Activated CD4-positive, CD25-positive, alpha-beta regulatory T cell treated with anti-CD3 and anti-CD28 coated beads, Interleukin-2, amount 50 U/mL, for 72 hours (primary cell): ENCODE data around the gene PAM.
"Not testable (repeated sequence)": the region's sequence is repeated elsewhere in the genome, so short reads cannot be mapped to it uniquely, and the experiment has no call there.

Experiments used
- DNase-seq: peaks from one replicate; pipeline ENCODE4 v3.0.0; 2021

The PAM gene

DNA sequence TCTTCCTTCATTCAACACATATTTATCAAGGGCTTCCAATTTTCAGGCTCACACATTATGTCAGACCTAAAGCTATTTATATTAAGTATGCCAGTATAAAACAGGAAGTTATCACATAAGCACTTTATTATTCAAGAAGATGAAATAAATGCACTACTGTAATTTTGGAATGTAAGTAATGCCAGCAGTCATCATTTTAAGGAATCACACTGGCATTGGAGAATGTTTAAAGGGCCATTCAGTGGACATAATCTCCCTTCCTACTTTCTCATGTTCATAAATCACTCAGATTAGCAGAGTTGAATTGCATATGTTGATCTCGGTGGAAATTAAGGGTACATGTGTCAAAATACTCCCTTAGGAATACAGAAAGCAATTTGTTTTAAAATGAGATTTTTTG is 200.4 kb downstream of the PAM start:
- no peak for DNase-seq

DNA sequence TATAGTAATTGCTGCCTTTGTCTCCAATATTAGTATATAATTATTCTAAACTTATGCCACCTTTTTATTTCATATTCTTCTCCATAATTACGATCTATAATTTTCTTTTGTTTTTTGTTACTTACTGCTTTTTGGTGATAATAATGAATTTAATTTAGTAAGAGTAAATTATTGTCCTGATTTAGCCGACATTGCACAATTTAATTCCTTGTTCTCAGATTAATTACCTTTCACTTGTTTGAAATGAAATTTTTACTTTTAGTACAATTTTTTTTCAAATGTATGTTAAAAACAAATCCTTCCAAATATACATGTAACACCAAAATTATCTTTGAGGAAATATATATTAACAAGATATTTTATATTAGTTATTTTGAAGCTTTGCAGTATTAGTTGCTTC is 201.5 kb downstream of the PAM start:
- DNase-seq = no peak

DNA sequence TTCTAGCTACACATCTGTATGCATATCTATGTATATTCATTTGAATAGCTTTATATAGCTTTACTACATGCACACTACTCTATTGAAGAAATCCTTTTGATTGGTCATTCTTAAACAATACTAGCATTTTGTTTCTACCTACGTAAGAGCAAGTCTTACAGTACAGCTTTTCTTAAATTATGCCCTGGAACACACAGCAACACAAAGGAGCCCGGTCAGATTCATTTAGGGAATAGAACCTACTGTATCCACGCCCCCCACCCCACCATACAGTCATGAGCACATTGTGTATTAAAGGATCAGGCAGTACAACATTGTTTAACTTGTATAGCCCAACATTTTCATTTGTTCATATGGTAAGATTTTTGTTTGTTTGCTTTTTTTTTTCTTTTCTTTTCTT is 202.0 kb downstream of the PAM start:
- no peak for DNase-seq

DNA sequence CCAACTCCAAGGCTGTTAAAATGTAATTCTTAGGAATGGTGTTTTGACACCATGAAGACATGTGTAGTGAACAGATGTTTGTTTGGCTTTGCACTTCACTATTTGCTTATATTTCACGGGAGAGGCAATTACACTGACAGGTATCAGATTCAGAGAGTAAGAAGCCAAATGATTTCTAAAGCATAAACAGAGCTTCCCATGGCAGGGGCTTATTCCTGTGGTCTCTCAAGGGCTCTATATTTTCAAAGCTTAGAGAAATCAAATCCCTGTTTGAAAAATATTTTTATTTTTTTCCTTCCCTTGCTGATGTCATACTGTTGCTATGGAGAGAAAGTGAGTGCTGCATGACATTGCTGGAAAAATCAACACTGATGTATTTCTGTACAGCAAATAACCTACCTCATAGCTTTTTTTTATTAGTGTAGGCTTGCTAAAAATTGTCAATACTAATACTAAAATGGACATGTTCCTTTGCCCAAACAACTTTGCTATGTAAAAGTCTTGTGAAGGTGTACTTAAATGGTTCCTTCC is 203.4 kb downstream of the PAM start:
- no peak for DNase-seq

DNA sequence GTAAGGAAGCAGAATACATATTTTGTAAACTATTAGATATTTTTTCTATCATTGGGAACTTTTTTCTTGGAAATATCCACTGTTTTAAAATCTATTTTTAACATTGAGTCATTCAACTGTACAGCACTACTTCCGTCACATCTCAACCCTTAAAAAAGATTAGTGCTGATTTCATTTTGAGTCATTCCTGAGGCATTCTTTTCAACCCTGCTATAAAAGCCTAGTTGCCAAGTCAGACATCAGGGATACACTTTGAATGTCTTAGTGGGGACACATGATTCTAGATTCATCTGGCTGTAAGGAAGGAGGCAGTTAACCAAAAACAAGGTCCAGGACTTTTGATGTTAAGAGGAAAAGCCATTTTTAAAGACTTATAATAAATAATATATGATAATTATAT is 203.9 kb downstream of the PAM start:
- DNase-seq = no peak

DNA sequence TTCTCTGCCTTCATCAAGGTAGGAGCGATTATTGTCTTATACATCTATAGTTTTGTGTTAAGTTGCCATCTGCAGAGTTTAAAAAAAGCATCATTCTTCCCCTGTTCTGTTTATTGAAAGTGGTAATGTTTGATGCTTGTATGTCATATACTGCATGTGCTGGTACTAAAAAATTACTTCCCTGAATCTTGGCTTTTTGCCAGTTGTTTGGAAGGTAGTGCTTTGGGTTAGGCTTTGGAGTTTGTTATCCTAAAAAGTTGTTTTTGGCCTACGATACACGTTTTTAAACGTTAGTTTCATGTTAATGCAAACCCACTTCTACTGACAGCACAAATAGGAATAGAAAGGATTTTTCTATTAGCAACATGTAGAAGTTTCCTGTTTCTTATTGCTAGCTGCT is 206.6 kb downstream of the PAM start:
- no peak for DNase-seq

DNA sequence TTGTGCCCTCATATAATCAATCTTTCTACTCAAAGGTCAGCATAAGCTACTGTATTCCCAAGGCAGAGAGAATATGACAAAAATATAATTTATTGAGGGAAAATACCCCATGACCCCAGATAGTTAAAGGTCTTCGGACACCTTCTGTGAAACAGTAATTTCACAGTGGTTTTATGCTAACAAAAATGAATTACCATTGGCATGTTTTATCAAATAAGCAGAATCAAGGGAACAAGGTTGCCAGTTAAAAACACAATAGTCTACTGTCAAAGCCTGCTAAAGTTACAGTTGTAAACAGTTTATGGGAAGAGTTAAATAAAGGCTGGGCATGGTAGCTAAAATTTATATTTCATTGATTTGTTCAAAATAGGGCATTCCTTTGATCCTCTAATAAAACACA is 210.5 kb downstream of the PAM start:
- no peak for DNase-seq

DNA sequence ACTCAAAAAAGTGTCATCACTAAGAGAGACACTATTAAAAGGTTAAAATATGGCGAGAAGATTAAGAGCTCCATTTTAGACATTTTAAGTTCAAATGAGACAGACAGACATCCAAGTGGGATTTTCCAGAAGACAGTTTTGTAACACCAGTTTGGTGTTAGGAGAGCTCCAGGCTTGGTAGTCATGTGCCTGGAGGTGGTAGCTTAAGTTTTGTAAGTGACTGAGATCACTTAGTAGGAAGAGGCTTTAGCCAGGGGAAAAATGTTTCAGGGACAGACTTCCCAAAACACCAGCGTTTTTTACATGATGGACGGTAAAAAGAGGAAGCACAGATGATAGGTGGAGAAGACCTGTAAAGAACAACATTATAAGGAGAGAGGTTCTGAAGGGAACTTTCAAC is 214.5 kb downstream of the PAM start:
- DNase-seq = no peak

DNA sequence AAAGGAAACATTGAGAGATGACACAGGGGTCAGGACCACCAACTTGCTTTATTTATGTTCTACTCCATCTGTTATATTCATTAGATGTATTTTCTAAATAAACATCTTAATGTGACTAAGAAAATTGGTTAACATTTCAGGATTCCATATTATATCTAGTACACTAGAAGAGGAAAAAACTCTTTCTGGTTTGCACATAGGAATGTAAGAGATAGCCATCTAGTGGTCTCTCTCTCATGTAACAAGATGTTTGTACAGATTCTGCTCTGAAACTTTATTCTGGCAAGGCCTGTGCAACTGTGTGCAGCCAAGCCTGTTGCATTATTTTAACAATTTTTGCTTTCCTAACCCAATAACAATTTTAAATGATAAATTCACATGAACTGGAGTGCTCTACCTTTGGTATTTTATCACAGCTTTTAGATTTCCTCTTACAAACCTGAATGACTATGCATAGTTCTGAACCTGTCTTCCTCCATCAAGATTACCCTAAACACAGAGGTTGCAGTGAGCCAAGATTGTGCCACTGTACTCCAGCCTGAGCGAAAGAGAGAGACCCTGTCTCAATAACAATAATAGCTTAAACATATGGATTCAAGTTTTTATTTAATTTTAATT is 216.7 kb downstream of the PAM start:
- DNase-seq = no peak

DNA sequence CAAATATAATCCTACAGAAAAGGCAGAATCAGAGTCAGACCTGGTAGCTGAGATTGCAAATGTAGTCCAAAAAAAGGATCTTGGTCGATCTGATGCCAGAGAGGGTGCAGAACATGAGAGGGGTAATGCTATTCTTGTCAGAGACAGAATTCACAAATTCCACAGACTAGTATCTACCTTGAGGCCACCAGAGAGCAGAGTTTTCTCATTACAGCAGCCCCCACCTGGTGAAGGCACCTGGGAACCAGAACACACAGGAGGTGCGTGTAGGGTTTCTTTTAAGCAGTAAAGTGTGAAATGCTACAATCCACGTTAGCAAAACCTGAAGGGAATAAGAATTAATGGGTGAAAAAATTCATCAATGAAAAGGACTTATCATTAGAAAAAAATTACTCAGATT is 219.1 kb downstream of the PAM start:
- no peak for DNase-seq

DNA sequence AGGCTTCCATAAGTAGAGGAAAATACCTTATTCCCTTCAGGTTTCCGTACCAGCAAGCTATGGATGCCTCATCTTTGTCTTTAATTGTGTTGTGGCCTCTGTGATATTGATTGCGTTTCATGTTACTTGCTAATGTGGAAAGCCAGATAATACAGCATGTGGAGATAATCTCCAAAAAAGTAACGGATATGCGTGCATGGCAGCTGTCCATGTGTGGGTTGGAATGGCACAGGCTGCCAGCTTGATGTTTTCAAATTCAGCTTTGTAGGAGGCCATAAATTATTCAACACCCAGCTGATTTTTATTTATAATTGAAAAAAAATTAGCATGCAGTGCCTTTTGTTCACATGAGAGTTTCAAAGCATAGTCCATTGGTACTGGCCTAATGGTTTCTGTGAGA is 219.9 kb downstream of the PAM start:
- DNase-seq = no peak

DNA sequence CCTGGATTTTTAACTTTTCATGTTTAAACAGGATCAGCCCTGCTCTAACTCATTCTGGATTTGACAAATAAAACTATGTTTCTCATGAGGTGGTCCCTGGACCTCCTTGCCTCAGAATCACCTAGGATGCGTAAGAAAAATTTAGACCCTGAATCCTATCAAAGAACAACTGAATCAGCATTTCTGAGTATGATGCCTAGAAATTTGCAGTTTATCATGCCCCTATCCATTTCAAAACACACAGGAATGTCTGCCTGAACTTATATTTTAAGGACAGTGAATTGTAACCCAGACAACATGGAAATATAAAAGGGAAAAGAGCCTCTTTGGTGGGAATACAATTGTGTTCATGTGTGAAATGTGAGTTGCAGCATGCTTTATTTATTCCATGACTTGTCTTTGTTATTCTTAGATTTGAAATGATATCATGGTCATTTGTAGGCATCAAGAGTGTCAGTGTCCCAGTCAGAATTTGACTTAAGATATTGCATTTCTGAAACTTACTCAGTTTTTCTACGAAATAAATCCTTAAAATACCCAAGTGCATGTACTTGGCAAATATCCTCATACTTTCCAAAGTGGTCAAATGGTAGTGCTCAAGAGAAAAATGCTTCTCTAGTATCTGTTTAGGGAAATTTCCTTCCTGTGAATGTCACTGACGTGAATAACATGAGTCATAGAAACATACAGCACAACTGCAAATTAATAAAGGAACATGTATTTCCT is 220.5 kb downstream of the PAM start:
- DNase-seq = no peak

DNA sequence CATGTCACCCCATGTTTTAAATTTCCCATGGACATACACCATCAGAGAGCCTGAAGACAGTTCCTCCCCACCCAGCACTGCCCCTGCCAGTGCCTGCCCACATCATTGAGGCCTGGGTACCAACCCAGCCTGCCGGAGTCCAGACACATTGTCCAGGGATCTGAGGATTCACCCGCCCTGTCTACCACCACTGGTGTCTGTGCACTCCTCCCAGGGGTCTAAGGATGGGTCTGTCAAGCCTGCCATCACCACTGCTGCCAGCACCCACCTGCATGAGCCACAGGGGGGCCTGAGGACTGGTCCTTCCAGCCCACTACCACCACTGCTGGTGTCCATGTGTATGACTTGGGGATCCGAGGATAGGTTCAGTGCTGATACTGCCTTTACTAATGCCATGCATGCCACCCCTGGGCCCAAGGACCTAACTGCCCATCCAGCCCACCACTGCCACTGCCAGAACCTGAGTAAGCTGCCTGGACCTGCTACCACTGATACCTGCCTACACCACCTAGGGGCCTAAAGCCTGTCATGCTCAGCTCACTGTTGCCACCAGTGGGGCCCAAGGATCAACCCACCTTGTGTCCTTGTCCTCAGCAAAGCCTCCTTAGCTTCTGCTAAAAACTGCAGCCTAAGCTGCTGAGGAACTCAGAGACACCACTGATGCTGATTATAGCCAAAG is 227.0 kb downstream of the PAM start:
- no peak for DNase-seq

DNA sequence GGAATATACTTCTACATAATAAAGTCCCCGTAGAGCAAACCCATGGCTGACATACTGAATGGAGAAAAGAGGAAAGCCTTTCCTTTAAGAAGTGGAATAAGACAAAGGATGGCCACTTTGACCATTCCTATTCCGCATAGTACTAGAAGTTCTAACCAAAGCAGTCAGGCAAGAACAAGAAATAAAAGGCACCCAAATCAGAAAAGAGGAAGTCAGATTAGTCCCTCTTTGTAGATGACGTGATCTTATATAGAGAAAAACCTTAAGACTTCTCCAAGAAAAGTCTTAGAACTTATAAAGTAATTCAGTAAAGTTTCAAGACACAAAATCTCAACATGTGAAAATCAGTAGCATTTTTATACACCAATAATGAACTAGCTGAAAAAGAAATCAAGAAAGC is 231.0 kb downstream of the PAM start:
- no peak for DNase-seq

DNA sequence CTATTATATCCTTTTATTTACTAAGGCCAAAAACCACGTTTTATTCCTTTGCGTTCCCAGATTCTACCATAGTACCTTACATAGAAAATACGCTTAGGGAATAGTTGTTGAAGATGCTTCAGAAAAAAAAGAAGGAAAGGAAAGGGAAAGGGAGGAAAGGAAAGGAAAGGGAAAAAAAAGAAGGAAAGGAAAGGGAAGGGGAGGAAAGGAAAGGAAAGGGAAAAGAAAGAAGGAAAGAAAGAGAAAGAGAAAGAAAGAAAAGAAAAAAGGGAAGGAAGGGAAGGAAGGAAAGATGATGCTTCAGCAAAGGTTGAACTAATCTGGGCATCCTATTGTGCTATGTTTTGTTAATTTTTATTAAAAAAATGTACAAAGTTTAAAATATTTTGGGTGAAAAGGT is 233.4 kb downstream of the PAM start:
- no peak for DNase-seq

DNA sequence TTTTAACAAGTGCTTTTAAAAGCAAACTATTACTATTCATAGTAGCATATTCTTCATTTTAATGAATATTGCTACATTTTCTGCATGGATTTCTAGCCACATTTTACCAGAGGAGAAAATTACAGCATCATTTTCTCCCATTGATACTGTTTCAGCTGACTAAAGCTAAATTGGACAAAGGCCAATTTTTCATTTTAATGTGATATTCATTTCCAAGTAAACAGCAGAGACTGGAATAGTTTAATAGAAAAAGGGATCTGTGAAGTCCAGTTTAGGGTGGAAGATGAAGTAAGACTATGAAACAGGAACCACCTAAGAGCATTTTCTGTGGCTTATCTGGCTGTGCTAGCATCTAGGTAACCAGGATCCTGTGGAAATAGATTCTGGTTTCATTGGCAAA is 236.7 kb downstream of the PAM start:
- no peak for DNase-seq

DNA sequence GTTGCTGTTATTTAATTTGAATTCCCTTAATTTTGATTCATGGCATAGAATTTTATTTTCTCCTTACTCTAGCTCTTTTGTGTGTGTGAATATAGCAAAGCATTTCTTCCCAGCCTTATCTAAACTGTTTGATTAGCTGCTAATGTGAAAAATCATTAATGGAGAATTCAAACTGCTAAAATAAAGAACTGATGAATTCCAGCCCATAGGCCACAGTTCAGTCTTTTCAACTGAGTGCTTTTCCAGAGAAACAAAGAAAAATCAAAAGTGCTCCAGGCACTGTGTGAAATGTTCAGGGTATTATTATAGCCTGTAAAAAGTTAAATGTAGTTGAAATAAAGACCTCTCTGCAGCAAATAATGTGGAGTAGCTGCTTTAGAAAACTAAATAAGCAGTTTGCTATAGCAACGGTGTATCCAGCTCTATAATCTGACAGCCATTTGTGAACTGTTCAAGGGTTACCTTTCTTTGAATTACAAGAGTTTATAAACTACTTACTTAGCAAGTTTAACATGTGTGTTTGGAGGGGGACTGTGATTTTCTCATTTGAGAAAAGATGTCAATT is 241.0 kb downstream of the PAM start:
- no peak for DNase-seq

DNA sequence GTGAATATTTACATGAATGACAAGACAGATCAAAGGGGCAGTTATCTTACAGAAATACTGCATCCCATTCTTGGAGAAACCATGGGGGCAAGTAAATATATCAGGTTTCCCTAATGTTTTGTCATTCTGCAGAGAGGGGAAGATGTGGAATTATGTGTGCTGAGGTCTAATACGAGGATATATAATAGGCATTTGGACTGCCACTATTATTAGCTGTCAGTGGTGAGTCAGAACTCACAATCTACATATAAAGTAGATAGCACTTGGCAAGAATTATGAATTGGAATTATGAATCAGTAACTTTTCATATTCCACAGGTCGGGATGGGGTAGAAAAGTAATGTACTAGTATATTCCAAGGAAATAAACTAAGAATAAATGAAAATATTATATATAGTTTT is 243.1 kb downstream of the PAM start:
- no peak for DNase-seq

DNA sequence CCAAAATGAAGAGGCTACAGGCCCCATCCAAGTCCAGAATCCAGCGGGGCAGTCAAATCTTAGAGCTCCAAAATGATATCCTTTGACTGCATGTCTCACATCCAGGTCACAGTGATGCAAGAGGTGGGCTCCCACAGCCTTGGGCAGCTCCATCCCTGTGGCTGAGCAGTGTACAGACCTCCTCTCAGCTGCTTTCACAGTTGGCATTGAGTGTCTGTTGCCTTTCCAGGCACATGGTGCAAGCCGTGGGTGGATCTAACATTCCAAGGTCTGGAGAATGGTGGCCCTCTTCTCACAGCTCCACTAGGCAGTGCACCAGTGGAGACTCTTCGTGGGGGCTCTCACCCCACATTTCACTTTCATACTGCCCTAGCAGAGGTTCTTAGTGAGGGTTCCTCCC is 244.1 kb downstream of the PAM start:
- no peak for DNase-seq

DNA sequence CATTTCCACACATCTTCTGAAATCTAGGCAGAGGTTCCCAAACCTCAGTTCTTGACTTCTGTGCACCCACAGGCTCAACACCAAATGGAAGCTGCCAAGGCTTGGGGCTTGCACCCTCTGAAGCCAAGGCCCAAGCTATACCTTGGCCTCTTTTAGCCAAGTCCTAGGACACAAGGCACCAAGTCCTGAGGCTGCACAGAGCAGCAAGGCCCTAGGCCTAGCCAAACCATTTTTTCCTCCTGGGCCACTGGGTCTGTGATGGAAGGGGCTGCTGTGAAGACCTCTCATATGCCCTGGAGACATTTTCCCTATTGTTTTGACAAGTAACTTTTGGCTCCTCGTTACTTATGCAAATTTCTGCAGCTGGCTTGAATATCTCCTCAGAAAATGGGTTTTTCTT is 244.5 kb downstream of the PAM start:
- DNase-seq = not testable (repeated sequence)

DNA sequence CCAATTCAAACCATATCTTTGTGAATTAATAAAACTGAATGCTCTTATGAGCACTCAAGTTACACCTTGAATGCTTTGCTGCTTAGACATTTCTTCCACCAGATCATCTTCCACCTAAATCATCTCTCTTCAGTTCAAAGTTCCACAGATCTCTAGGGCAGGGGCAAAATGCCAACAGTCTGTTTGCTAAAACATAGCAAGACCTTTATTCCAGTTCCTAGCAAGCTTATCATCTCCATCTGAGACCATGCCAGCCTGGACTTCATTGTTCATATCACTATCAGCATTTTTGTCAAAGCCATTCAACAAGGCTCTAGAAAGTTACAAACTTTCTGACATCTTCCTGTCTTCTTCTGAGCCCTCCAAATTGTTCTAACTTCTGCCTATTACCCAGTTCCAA is 245.0 kb downstream of the PAM start:
- DNase-seq = no peak

DNA sequence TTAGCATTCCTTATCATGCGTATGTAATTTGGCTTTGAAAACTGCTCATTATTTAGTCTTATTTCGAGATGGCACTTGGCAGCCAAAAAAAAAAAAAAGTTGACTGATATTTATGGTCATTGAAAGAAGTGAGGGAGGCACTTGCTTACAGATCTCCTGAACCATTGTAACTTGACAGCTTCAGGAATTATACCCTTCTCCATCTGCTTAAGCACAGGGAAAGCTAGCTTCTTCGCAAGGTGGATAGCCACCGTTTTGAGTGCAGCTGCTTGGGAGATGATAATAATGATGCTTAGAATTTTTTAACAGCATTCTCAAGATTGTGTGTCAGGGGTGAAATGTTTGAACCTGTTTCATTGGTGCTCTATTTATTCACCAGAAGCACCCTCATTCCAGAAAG is 248.8 kb downstream of the PAM start:
- DNase-seq = no peak

DNA sequence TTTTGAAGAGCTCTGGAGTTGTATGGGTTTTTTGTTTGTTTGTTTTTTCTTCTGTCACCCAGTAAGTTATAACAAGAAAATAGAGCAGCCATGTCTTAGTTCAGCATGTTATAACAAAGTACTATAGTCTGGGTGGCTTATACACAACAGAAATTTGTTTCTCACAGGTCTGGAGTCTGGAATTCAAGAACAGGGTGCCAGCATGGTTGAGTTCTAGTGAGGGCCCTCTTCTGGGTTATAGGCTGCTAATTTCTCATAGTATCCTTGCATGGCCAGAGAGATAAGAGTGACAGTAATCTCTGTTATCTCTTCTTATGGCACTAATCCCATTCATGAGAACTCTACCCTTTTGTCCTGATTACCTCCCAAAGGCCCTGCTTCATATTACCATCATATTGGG is 250.2 kb downstream of the PAM start:
- DNase-seq = no peak

DNA sequence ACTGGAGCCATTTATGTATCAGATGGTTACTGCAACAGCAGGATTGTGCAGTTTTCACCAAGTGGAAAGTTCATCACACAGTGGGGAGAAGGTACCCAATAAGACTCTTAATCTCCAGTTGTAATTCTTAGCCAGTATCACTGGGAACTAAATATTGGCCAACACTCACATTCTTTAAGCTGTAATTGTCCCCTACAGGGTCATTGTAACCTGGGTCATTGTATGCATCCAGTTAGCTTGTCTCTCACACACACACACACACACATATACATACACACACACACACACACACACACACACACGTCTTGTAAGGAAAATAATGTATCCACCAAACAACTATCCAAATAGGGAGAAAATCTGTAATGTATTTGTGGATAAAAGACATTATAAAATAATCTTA is 251.8 kb downstream of the PAM start:
- no peak for DNase-seq
